ENCODE results near the gene SPEN. TPM values are rescaled to one million over a fixed set of nuclear protein-coding genes. Genes with fewer than 3 reads are reported as not detected.

Gene SPEN
- total and polyA plus RNA-seq, 2 of the 13 experiments (the other 11 are each of a cell fraction or from before 2014, with no cell fraction given), result 4.8 to 14.0 TPM

DNA sequence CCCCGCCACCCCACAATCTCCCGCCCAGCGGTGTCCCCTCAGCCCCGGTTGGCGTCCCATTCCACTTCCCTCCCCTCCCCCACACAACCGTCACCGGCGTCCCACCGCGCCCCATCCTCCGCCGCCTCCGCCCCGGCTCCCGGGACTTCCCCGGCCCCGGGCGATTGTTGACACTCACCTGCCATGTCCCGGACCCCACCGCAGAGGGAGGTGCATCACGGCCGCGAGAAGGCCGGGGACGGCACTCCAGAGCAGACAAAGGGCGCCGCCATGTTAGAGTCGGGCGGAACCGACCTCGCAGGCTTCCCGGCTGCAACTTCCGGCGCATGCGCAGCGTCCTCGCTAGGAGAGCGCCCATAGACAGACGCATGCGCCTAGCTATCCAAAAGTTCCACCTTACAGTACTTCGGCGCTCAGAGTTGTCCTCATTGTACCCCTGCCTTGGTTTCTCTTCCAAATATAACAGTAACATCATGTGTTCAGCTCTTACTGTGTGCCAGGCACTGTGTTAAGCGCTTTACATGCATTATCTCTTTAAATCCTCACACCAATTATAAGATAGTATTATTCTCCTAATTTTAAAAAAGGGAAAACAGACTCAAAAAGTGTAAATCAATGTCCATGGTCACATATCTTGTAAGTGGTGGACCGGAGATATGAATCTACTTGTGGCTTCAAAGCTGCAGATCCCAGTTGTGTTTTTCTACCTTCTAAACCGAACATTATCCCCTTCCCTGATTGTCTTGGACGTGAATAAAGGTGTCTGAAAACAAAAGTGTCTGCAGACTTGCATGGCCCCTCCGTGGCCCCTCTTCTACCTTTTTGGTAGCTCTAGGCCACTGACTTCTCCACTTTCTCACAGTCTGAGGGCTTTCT lies 128.5 kb downstream of the SPEN start, which contains the start of gene ZBTB17 (continued):
- TF ChIP-seq GMEB2 (CRISPR knock-in tag; IDR thresholded peaks at IDR 0.05; ENCODE audit: low read depth), result 0 out of 2 replicates have a peak, but pooled peaks have one; percentile 39
- no peak for TF ChIP-seq CEBPB (IDR thresholded peaks at IDR 0.05; ENCODE audit: borderline replicate concordance, low read depth, low read length)
- TF ChIP-seq TAF15 (IDR thresholded peaks at IDR 0.05; ENCODE audit: low read depth, low read length, poor library complexity, severe bottlenecking), result peak; percentile 92
- TF ChIP-seq TBX2 (CRISPR knock-in tag; IDR thresholded peaks at IDR 0.05; ENCODE audit: borderline replicate concordance), result peak; percentile 62; the same call in 1 of the 2 replicates
- TF ChIP-seq MXD4 (CRISPR knock-in tag; IDR thresholded peaks at IDR 0.05), result no peak
- peak; percentile 93 for TF ChIP-seq KDM5A (IDR thresholded peaks at IDR 0.05; ENCODE audit: borderline replicate concordance, low read length)
- no peak for TF ChIP-seq ZNF552 (CRISPR knock-in tag; IDR thresholded peaks at IDR 0.05; ENCODE audit: borderline replicate concordance)
- peak; percentile 97 for TF ChIP-seq ASH2L (IDR thresholded peaks at IDR 0.05; ENCODE audit: insufficient read length, low read depth, low read length)
- no peak for TF ChIP-seq ZNF20 (CRISPR knock-in tag; IDR thresholded peaks at IDR 0.05)
- TF ChIP-seq, protein P1, sequence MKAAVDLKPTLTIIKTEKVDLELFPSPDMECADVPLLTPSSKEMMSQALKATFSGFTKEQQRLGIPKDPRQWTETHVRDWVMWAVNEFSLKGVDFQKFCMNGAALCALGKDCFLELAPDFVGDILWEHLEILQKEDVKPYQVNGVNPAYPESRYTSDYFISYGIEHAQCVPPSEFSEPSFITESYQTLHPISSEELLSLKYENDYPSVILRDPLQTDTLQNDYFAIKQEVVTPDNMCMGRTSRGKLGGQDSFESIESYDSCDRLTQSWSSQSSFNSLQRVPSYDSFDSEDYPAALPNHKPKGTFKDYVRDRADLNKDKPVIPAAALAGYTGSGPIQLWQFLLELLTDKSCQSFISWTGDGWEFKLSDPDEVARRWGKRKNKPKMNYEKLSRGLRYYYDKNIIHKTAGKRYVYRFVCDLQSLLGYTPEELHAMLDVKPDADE (CRISPR knock-in tag; IDR thresholded peaks at IDR 0.05), result no peak
- TF ChIP-seq STAG1 (CRISPR knock-in tag; IDR thresholded peaks at IDR 0.05), result no peak
- TF ChIP-seq CHCHD3 (CRISPR knock-in tag; IDR thresholded peaks at IDR 0.05), result no peak
- peak; percentile 30; the same call in 1 of the 2 replicates for TF ChIP-seq ZBED4 (CRISPR knock-in tag; IDR thresholded peaks at IDR 0.05; ENCODE audit: borderline replicate concordance)
- TF ChIP-seq TCF12 (IDR thresholded peaks at IDR 0.05), result no peak
- TF ChIP-seq TCF12 (CRISPR knock-in tag; IDR thresholded peaks at IDR 0.05), result no peak
- TF ChIP-seq ELK4 (CRISPR knock-in tag; IDR thresholded peaks at IDR 0.05; ENCODE audit: borderline replicate concordance), result no peak
- TF ChIP-seq ARNT (IDR thresholded peaks at IDR 0.05), result no peak
- TF ChIP-seq, protein P2, sequence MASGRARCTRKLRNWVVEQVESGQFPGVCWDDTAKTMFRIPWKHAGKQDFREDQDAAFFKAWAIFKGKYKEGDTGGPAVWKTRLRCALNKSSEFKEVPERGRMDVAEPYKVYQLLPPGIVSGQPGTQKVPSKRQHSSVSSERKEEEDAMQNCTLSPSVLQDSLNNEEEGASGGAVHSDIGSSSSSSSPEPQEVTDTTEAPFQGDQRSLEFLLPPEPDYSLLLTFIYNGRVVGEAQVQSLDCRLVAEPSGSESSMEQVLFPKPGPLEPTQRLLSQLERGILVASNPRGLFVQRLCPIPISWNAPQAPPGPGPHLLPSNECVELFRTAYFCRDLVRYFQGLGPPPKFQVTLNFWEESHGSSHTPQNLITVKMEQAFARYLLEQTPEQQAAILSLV (CRISPR knock-in tag; IDR thresholded peaks at IDR 0.05; ENCODE audit: borderline replicate concordance), result peak; percentile 79; the same call in 1 of the 2 replicates
- TF ChIP-seq CREB1 (IDR thresholded peaks at IDR 0.05), result 0 out of 2 replicates have a peak, but pooled peaks have one; percentile 17
- TF ChIP-seq CREB1 (CRISPR knock-in tag; IDR thresholded peaks at IDR 0.05), result peak; percentile 93
